Central memory CD8-positive, alpha-beta T cell (primary cell): ENCODE data around the gene DUSP1.
A peak's percentile ranks its signal among the peaks of the same experiment; 100 is the strongest.
"Not testable (repeated sequence)": the region's sequence is repeated elsewhere in the genome, so short reads cannot be mapped to it uniquely, and the experiment has no call there.

Experiments
- ATAC-seq: fragments of 150-1000 bp; cut with Tn5 transposase; replicated peaks from 2 replicates; pipeline ENCODE4 v1.10.0; 2022; ENCODE audit warnings: mild to moderate bottlenecking, moderate FRiP score, moderate number of reproducible peaks; ENCODE audit not compliant: poor library complexity, severe bottlenecking; ENCODE audit errors: extremely low read depth
- DNase-seq, 2 donors: peaks; one replicate each; pipeline ENCODE4 v3.0.0; 2021; ENCODE audit warnings: low spot score in 2 of 2
- H3K27ac Mint-ChIP-seq: one replicate; pipeline ENCODE4 v1.8.0; 2022; ENCODE audit warnings: low read depth, mild to moderate bottlenecking, moderate library complexity, mixed read lengths
- H3K27me3 Mint-ChIP-seq: one replicate; pipeline ENCODE4 v1.8.0; 2022; ENCODE audit warnings: mixed read lengths
- H3K36me3 Mint-ChIP-seq: one replicate; pipeline ENCODE4 v1.8.0; 2022; ENCODE audit warnings: mild to moderate bottlenecking, moderate library complexity, mixed read lengths; ENCODE audit not compliant: insufficient read depth
- H3K4me1 Mint-ChIP-seq: one replicate; pipeline ENCODE4 v1.8.0; 2022; ENCODE audit warnings: mixed read lengths
- H3K4me3 Mint-ChIP-seq: one replicate; pipeline ENCODE4 v1.8.0; 2022; ENCODE audit warnings: mild to moderate bottlenecking, moderate library complexity, mixed read lengths
- H3K9me3 Mint-ChIP-seq: one replicate; pipeline ENCODE4 v1.8.0; 2022; ENCODE audit warnings: mixed read lengths

The DUSP1 gene, protein sequence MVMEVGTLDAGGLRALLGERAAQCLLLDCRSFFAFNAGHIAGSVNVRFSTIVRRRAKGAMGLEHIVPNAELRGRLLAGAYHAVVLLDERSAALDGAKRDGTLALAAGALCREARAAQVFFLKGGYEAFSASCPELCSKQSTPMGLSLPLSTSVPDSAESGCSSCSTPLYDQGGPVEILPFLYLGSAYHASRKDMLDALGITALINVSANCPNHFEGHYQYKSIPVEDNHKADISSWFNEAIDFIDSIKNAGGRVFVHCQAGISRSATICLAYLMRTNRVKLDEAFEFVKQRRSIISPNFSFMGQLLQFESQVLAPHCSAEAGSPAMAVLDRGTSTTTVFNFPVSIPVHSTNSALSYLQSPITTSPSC

DNA sequence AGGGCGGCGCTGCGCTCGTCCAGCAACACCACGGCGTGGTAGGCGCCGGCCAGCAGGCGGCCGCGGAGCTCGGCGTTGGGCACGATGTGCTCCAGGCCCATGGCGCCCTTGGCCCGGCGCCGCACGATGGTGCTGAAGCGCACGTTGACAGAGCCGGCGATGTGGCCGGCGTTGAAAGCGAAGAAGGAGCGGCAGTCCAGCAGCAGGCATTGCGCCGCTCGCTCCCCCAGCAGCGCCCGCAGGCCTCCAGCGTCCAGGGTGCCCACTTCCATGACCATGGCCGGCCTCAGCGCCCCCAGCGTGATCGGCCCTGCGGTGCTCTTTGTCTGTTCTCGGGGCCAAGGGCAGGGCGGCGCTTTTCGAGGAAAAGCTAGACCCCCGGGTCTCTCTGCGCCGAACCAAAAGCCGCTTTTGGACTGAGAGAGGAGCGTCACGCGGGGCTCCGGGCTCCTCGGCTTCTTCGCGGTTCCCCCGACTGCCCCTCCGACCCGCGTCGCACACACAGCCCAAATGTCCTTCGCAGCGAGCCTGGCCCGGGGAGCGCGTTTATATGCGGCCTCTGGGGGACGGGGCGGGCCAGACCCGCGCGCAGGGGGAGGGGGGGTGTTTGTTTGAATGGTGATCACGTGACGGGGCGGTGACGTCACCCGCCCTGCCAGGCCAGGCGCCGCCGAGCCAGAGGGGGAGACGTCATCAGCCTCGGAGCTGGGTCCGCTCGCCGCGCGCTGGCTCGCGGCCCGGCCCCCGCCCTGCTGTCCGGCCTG, at the start of gene DUSP1:
Gene DUSP1 (minus strand): TSS at position 521 of the 764 bp plus-strand sequence. CDS start 243 bp downstream, at position 278.
- Mint-ChIP-seq H3K4me3 (peak within 1 kb of the TSS; percentile 94), H3K27me3 (no peaks in the 10 kb centered on the region), H3K36me3 (peaks cover 67% of the 10 kb centered on the region), H3K27ac (peak within 1 kb of the TSS; percentile 99), H3K4me1 (peaks cover 75% of the 10 kb centered on the region), H3K9me3 (no peaks in the 10 kb centered on the region)
- DNase-seq (peak; percentile 95 to 96), ATAC-seq (peak; percentile 33)

DNA sequence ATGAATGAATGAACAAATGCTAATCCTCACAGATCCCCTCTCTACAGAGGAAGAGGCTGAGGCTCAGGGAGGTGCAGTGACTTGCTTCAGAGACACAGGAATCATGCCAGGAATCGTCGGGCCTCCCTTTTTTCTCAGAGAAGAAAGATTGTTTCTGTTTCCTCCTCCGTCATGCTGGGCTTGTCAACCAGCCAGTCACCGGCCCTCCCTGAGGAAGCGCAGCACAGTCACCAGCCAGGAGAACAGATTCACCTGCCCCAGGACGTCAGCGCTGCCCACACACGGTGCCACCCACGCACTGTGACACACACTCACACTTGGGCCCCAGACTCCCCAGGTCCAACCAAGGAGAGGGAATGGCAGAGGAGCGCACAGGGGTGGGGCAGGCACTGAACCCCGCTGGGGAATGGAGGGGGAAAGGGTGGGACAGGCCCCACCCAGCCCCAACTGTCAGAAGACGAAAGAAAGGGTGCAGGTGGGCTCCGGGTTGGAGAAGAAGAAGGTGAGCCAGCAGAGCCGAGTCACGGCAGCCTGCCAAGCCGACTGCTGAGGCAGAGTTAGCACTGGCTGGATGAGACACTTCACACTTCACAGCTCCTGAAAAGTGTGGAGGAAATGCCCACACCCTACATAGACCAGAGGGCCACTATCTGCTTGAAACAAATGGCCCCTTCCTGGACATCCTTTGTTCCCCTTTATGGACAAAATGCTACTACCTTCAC, 49.2 kb upstream of the DUSP1 start:
- Mint-ChIP-seq H3K36me3 (no peaks in the 10 kb centered on the region), H3K9me3 (peaks cover 1% of the 10 kb centered on the region), H3K4me3 (no peak overlapping the region), H3K4me1 (no peaks in the 10 kb centered on the region), H3K27ac (no peak overlapping the region), H3K27me3 (no peaks in the 10 kb centered on the region)
- ATAC-seq, result no peak
- no peak for DNase-seq

DNA sequence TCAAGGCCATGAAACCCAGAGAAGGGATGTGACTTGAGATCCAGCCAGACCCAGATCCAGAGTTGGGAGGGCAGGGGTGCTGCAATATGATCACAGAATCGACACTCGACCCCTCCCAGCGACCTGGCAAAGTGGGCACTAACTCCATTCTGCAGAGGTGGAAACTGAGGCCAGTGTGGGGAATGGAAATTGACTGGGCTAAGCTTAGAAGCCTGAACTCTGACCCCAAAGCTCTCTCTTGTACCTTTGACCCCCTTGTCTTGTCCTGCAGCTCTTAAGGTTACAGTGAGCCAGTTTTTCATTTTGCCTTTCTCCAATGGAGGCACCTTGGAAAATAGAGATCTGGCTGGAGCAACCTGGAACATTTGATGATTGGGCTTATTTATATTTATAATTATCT, 48.6 kb upstream of the DUSP1 start:
- no peak for ATAC-seq
- DNase-seq, result no peak
- Mint-ChIP-seq H3K27ac (no peak overlapping the region), H3K9me3 (no peaks in the 10 kb centered on the region), H3K4me3 (no peak overlapping the region), H3K4me1 (no peaks in the 10 kb centered on the region), H3K27me3 (no peaks in the 10 kb centered on the region), H3K36me3 (no peaks in the 10 kb centered on the region)

DNA sequence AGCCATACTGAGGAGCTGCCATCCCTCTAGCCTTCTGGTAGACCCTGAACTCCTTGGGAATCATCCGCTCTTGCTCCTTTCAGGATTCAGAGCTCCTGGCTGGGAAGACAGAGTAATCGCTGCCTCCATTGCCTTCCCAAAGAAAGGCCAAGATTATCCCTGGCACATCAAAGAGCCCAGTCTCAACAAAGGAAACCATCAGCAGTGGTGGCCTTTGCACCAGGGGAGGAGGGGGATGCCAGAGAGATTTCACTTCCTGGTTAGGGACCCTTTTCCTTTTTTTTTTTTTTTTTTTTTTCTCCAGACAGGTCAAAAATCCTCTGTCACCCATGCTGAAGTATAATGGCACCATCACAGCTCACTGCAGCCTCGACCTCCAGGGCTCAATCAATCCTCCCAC, 47.1 kb upstream of the DUSP1 start:
- Mint-ChIP-seq H3K4me1 (no peaks in the 10 kb centered on the region), H3K9me3 (no peaks in the 10 kb centered on the region), H3K27me3 (no peaks in the 10 kb centered on the region), H3K4me3 (no peak overlapping the region), H3K36me3 (no peaks in the 10 kb centered on the region), H3K27ac (no peak overlapping the region)
- ATAC-seq, result no peak
- DNase-seq, result no peak

DNA sequence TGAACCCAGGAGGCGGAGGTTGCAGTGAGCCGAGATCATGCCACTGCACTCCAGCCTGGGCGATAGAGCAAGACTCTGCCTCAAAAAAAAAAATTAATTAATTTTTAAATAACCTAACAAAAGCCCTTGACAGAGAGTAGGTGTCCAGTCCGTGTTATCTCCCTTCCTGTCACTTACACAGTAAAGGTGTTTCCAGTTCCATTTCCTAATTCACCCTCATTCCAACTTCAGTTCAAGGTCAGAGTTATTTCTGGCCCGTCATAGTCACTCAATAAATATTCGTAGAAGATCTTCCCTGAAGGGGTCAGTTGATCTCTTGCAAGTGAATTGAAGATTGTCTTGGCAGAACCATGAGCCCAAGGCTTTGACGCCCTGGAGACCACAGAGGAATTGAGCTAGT, 46.7 kb upstream of the DUSP1 start:
- no peaks in the 10 kb centered on the region for H3K36me3 Mint-ChIP-seq
- H3K9me3 Mint-ChIP-seq, result no peaks in the 10 kb centered on the region
- DNase-seq, result no peak
- no peaks in the 10 kb centered on the region for H3K27me3 Mint-ChIP-seq
- H3K4me3 Mint-ChIP-seq, result no peak overlapping the region
- H3K4me1 Mint-ChIP-seq, result no peaks in the 10 kb centered on the region
- H3K27ac Mint-ChIP-seq, result no peak overlapping the region
- no peak for ATAC-seq

DNA sequence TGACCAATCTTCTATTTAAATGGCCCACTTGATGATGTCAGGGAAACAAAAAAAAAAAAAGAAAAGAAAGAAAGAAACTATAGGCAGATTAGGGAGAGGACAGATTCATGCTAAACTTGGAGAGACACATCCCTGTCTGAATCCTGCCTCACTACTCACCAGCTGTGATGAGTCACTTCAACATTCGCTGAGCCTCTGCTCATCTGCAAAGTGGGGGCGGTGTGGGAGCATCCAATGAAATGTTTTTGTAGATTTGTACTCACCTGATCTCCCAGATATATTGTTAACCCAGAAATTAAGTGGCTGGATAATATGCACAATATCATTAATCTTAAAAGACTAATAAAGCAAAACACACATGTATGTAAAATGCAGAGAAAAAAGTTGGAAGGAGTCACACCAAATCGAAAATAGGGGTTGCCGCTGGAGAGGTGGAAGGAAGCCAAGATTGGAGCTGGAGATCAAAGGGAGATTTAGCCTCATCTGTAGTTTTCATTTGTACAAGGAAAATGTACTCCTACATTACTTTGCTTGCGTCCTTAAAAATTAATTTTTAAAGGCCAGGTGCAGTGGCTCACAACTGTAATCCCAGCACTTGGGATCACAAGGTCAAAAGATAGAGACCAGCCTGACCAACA, 46.0 kb upstream of the DUSP1 start:
- no peaks in the 10 kb centered on the region for H3K9me3 Mint-ChIP-seq
- no peaks in the 10 kb centered on the region for H3K27me3 Mint-ChIP-seq
- DNase-seq, result no peak
- H3K36me3 Mint-ChIP-seq, result no peaks in the 10 kb centered on the region
- H3K27ac Mint-ChIP-seq, result no peak overlapping the region
- H3K4me1 Mint-ChIP-seq, result no peaks in the 10 kb centered on the region
- ATAC-seq, result no peak
- H3K4me3 Mint-ChIP-seq, result no peak overlapping the region

DNA sequence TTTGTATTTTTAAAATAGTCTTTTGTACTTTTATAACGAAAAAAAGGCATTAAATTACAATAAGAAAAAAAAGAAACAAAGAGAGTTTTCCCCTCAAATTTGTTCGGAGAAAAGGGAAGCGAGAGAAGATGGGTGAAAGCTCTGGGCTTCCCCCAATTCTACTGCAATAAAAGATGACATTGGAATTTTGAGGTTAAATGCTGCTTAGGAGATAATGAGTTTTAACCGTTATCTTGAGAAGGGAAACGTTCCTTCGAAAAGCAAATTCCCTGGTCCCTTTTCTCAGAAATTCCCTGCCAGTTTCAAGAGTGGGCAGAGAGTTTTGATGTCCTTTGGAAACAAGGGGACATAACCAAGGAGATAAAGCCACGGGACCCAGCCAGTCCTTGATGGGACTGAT, 44.6 kb upstream of the DUSP1 start:
- DNase-seq, result no peak

DNA sequence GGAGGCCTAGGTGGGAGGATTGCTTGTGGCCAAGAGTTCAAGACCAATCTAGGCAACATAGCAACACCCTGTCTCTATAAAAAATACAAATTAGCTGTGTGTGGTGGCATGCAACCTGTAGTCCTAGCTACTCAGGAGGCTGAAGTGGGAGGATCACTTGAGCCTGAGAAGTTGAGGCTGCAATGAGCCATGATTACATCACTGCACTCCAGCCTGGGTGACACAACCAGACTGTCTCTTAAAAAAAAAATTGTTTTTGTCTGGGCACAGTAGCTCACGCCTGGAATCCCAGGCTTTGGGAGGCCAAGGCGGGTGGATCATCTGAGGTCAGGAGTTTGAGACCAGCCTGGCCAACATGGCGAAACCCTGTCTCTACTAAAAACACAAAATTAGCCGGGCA, 40.0 kb upstream of the DUSP1 start:
- not testable (repeated sequence) for H3K27ac Mint-ChIP-seq, H3K36me3 Mint-ChIP-seq, H3K27me3 Mint-ChIP-seq, H3K9me3 Mint-ChIP-seq, H3K4me3 Mint-ChIP-seq, ATAC-seq, DNase-seq
- peaks cover 16% of the 10 kb centered on the region for H3K4me1 Mint-ChIP-seq

More for the DNA sequence above, 44.6 kb upstream of the DUSP1 start:
- H3K36me3 Mint-ChIP-seq, result no peaks in the 10 kb centered on the region
- ATAC-seq, result no peak
- no peak overlapping the region for H3K4me3 Mint-ChIP-seq
- no peaks in the 10 kb centered on the region for H3K4me1 Mint-ChIP-seq
- H3K27ac Mint-ChIP-seq, result no peak overlapping the region
- no peaks in the 10 kb centered on the region for H3K27me3 Mint-ChIP-seq
- no peaks in the 10 kb centered on the region for H3K9me3 Mint-ChIP-seq

DNA sequence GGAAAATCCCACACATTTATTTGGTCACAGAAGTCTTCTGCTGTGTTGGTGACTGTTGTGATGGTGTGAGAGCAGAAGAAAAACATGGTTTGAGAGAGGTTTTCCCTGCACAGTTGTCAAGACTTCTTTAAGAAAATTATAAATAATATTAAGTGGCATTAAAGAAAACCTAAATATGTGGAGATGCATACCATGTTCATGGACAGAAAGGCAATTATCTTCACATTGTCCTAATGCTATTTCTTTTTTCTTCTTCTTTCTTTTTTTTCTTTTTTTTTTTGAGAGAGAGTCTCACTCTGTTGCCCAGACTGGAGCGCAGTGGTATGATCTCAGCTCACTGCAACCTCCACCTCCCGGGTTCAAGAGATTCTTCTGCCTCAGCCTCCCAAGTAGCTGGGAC, 38.8 kb upstream of the DUSP1 start:
- H3K4me3 Mint-ChIP-seq, result no peak overlapping the region
- H3K27ac Mint-ChIP-seq, result peak overlapping the region; percentile 82
- H3K9me3 Mint-ChIP-seq, result peaks cover 4% of the 10 kb centered on the region
- no peak for ATAC-seq
- no peaks in the 10 kb centered on the region for H3K27me3 Mint-ChIP-seq
- H3K36me3 Mint-ChIP-seq, result peaks cover 7% of the 10 kb centered on the region
- DNase-seq, result no peak
- peaks cover 16% of the 10 kb centered on the region for H3K4me1 Mint-ChIP-seq

DNA sequence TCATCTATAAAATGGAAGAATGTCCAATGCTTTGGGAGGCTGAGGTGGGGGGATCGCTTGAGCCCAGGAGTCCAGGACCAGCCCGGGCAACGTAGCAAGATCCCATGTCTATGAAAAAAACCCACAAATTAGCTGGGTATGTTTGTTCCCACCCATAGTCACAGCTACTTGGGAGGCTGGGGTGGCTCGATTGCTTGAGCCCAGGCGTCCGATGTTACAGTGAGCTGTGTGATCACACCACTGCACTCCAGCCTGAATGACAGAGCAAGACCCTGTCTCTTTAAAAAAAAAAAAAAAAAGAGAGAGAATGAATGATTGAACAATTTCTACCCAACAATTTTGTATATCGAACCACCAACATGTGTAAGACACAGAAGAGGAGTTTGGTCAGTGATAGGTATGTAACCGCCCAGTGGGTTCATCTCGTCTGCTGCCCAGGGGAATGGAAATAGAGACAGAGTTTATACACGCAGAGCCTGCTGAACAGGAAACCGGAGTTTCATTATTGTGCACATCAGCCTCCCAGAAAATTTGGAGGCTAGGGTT, 36.8 kb upstream of the DUSP1 start:
- no peaks in the 10 kb centered on the region for H3K27me3 Mint-ChIP-seq
- peak overlapping the region; percentile 78 for H3K4me3 Mint-ChIP-seq
- no peak for DNase-seq
- peaks cover 4% of the 10 kb centered on the region for H3K9me3 Mint-ChIP-seq
- peaks cover 16% of the 10 kb centered on the region for H3K4me1 Mint-ChIP-seq
- peak overlapping the region; percentile 91 for H3K27ac Mint-ChIP-seq
- H3K36me3 Mint-ChIP-seq, result peaks cover 7% of the 10 kb centered on the region
- no peak for ATAC-seq

DNA sequence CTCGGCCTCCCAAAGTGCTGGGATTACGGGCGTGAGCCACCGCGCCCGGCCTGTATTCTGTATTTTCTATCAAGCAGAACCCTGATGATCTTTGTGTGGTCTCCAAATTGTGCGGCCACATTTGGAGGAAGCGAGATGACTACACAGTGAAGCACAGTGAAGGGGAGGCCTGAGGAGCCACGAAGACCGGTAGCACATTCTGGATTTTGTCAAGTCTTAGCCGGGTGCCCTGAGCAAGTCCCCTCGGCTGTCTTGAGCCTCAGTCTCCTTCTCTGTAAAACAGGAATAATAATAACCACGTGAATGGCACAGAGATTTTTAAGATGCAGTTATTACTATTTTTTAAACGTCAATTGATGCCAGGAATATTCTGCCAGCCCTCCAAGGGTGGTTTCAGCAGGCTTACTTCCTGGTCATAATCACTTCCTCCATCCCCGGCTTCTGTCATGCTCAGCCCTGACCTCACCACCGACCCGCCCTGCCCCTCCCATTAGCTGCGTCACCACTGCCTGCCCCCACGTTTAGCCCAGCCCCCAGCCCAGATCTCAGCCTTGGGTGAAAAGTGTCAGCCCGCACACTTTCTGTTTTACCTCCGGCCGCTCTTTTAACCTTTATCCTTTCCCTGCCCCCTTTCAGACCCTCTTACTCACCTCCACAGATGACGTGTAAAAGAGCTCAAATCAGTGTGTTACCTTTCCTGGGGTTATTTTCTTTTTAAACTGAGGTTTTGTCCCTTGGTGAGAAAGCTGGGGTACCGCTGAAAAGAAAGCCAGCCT, 36.1 kb upstream of the DUSP1 start:
- peaks cover 7% of the 10 kb centered on the region for H3K36me3 Mint-ChIP-seq
- H3K4me3 Mint-ChIP-seq, result peak overlapping the region; percentile 78
- peak; percentile 98 for ATAC-seq
- peaks cover 4% of the 10 kb centered on the region for H3K9me3 Mint-ChIP-seq
- H3K27me3 Mint-ChIP-seq, result no peaks in the 10 kb centered on the region
- peaks cover 16% of the 10 kb centered on the region for H3K4me1 Mint-ChIP-seq
- peak overlapping the region; percentile 91 for H3K27ac Mint-ChIP-seq
- peak; percentile 52 to 67 for DNase-seq
